ENCODE data around the gene SLC9A2.

SLC9A2 gene

DNA sequence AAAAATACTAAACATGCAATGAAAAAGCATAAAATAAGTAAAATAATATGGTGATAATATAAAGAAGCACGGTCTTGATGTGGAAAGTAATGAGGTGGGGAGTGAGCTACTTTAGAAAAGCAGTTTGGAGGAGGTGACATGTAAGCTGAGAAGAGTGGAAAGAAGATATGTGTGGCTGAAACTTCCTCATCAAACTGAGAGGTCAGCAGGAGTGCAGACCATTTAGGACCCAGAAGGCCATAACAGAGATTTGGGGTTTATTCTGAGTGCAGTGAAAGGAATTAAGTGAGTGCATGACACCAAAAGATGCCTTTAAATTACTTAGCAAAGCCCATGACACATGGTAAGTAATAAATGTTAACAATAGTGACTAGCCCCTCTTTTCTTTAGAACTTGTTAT is 118.1 kb downstream of the SLC9A2 start:
- no peak for DNase-seq (ENCODE audit: low read depth)
- TF ChIP-seq, protein P1, sequence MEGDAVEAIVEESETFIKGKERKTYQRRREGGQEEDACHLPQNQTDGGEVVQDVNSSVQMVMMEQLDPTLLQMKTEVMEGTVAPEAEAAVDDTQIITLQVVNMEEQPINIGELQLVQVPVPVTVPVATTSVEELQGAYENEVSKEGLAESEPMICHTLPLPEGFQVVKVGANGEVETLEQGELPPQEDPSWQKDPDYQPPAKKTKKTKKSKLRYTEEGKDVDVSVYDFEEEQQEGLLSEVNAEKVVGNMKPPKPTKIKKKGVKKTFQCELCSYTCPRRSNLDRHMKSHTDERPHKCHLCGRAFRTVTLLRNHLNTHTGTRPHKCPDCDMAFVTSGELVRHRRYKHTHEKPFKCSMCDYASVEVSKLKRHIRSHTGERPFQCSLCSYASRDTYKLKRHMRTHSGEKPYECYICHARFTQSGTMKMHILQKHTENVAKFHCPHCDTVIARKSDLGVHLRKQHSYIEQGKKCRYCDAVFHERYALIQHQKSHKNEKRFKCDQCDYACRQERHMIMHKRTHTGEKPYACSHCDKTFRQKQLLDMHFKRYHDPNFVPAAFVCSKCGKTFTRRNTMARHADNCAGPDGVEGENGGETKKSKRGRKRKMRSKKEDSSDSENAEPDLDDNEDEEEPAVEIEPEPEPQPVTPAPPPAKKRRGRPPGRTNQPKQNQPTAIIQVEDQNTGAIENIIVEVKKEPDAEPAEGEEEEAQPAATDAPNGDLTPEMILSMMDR (IDR thresholded peaks at IDR 0.05; ENCODE audit: control insufficient read depth, extremely low read depth, insufficient read depth): no peak
- peak overlapping the region; percentile 85 for H3K4me3 ChIP-seq (ENCODE audit: low read depth, low read length)

- DNase-seq (ENCODE audit: low read depth): no peak
- no peak overlapping the region for H3K4me3 ChIP-seq (ENCODE audit: low read depth, low read length)
- TF ChIP-seq, protein P1 (IDR thresholded peaks at IDR 0.05; ENCODE audit: control insufficient read depth, extremely low read depth, insufficient read depth): no peak
Measured at GRCh38 chr2:102743259-102743658, 123.9 kb downstream of the SLC9A2 start.

DNA sequence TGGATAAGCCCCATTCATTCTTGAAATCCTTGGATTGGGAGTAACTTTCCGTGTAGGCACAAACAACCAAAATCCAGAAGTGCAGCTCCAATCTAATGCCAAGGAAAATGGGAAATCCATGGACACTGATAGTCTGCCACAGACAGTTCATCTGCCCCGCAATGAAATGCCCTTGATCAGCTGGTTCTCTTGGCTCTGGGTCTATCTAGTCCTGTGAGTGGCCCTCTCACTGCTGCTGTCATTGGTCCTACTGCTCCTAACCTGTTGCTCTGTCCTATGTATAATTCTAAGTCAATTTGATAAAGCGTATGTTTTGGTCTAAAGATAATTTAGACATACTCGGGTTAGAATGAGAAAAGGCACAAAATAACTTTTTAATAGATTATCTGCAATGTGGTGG is 128.8 kb downstream of the SLC9A2 start:
- DNase-seq (ENCODE audit: low read depth): no peak
- TF ChIP-seq, protein P1 (IDR thresholded peaks at IDR 0.05; ENCODE audit: control insufficient read depth, extremely low read depth, insufficient read depth): no peak
- H3K4me3 ChIP-seq (ENCODE audit: low read depth, low read length): no peak overlapping the region

- no peak overlapping the region for H3K4me3 ChIP-seq (ENCODE audit: low read depth, low read length)
- no peak for DNase-seq (ENCODE audit: low read depth)
- TF ChIP-seq, protein P1 (IDR thresholded peaks at IDR 0.05; ENCODE audit: control insufficient read depth, extremely low read depth, insufficient read depth): no peak
Measured at GRCh38 chr2:102749938-102750337, 130.6 kb downstream of the SLC9A2 start.

DNA sequence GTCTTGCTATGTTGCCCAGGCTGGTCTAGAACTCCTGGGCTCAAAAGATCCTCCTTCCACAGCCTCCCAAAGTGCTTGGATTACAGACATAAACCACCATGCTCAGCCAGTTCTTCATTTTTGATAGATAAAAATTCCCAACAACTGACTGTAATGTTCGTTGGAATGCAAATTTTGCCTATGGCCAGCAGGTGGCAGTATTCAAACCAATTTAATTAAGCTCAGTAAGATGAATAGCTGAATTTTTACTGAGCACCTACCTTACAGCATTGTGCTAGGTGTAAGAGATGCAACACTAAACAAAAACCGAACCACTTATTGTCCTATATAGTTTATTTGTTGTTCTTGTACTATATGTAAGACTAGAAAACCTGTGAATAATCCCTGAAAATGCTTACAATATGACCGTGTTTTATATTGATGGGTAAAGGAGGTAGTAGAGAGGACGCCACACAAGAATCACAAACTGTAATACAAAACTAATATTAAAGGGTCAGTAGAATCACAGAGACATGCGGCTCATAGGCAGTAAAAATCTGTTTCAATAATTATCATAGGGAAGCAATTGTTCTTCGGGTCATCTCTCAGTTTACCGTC is 134.3 kb downstream of the SLC9A2 start:
- TF ChIP-seq, protein P1 (IDR thresholded peaks at IDR 0.05; ENCODE audit: control insufficient read depth, extremely low read depth, insufficient read depth): peak; percentile 64
- peak; percentile 27 for DNase-seq (ENCODE audit: low read depth)
- no peak overlapping the region for H3K4me3 ChIP-seq (ENCODE audit: low read depth, low read length)

DNA sequence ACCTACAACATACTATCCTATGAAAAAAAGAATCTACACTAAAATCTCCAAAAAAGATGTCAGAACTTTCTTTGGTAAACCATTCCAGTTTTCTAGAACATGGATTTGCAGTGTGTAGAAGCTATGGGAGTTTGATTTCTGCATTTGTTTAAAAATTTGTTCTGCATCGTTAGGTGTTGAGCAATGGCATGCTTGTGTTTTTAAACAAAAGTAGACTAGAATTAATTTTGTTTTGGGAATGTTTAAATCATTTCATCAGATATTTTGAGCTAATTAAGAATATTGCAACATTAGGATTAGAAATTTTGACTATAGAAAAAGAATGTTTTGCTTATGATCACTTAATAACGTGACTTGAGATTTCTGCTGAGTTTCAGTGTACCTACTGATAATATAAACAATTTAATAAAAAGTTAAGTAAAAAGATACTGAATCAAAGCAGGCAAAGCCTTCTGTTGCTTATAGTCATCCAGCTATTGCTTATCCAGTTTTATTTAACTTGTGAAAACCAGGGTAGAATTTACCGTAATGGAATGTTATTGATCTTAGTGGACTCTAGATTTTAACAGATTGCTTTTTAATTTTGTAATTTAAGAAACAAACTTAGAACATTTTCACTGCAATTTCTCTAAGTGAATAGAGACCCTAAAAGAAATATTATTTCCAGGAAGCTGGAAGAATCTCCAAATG is 135.2 kb downstream of the SLC9A2 start:
- TF ChIP-seq, protein P1 (IDR thresholded peaks at IDR 0.05; ENCODE audit: control insufficient read depth, extremely low read depth, insufficient read depth): no peak

DNA sequence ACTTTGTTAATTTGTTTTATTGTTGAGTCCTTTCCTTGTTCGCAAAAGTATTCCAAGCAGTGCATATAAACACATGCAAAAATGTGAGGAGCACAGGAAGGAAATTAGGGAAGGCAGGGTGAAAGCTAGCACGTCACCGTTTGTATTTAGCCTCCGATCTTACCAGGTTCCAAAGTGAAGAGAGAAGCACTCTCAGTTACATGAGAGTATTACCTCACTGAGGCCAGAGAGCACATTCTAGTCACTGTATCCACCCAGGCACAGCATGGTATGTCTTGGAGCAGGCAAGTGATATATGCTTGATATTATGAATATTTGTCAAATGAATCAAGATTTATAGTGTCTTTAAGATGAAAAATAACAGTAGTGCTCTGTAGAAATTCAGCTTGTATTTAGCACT is 135.9 kb downstream of the SLC9A2 start:
- no peak for DNase-seq (ENCODE audit: low read depth)
- TF ChIP-seq, protein P1 (IDR thresholded peaks at IDR 0.05; ENCODE audit: control insufficient read depth, extremely low read depth, insufficient read depth): no peak
- H3K4me3 ChIP-seq (ENCODE audit: low read depth, low read length): no peak overlapping the region

More for the DNA sequence above, 135.2 kb downstream of the SLC9A2 start:
- H3K4me3 ChIP-seq (ENCODE audit: low read depth, low read length): no peak overlapping the region
- DNase-seq (ENCODE audit: low read depth): no peak

Measured in LNCaP clone FGC (cell line).